ENCODE data around the gene CHN2. TPM values are rescaled to one million over a fixed set of nuclear protein-coding genes. Genes with fewer than 3 reads are reported as not detected.
A peak's percentile ranks its signal among the peaks of the same experiment; 100 is the strongest.

CHN2 gene
- total RNA-seq, 1 experiment from 2014 or later: 18.8 TPM

DNA sequence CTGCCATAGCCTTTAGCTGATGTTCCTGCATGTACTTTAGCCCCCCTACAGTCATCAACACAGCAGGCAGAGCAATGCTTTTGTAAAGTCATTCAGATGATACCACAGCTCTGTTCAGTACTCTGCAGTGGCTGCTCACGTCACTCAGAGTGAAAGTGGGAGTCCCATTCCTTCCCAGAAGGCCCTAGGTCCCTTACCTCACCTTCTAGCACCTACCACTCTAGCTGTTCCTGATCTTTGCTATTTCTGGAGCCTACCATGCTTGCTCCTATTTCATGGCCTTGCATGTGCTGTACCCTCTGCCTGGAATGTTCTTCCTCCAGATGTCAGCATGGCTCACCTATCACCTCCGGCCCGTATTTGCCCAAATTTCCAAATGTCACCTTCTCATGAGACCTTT, 274.7 kb downstream of the CHN2 start:
- ChIA-PET POLR2A (no interaction called here), CTCF (no interaction called here)
- no peak for DNase-seq
- Mint-ChIP-seq H3K27ac (ENCODE audit: unreplicated experiment) (no peak overlapping the region), H3K4me3 (ENCODE audit: unreplicated experiment) (no peak overlapping the region), H3K36me3 (ENCODE audit: insufficient read depth, unreplicated experiment) (no peaks in the 10 kb centered on the region), H3K27me3 (ENCODE audit: insufficient read depth, unreplicated experiment) (no peaks in the 10 kb centered on the region), H3K9me3 (ENCODE audit: unreplicated experiment) (no peaks in the 10 kb centered on the region), H3K4me1 (ENCODE audit: low read depth, unreplicated experiment) (peaks cover 28% of the 10 kb centered on the region)
- H3K36me3 ChIP-seq (ENCODE audit: control insufficient read depth, insufficient read depth, low read length): no peaks in the 10 kb centered on the region
- TF ChIP-seq, protein P1, sequence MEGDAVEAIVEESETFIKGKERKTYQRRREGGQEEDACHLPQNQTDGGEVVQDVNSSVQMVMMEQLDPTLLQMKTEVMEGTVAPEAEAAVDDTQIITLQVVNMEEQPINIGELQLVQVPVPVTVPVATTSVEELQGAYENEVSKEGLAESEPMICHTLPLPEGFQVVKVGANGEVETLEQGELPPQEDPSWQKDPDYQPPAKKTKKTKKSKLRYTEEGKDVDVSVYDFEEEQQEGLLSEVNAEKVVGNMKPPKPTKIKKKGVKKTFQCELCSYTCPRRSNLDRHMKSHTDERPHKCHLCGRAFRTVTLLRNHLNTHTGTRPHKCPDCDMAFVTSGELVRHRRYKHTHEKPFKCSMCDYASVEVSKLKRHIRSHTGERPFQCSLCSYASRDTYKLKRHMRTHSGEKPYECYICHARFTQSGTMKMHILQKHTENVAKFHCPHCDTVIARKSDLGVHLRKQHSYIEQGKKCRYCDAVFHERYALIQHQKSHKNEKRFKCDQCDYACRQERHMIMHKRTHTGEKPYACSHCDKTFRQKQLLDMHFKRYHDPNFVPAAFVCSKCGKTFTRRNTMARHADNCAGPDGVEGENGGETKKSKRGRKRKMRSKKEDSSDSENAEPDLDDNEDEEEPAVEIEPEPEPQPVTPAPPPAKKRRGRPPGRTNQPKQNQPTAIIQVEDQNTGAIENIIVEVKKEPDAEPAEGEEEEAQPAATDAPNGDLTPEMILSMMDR (IDR thresholded peaks at IDR 0.05; ENCODE audit: insufficient read depth in 1 of 2, low read depth in 1 of 2, low read length in 1 of 2, severe bottlenecking in 1 of 2, unreplicated experiment in 1 of 2): no peak
- BruUV-seq (replicated peaks): no TSS peak
- H3K9me3 ChIP-seq: no peaks in the 10 kb centered on the region
- intact Hi-C loops (cut with micrococcal nuclease; ENCODE audit: unreplicated experiment): no loop called here
- no peak overlapping the region for H3K4me3 ChIP-seq (ENCODE audit: low read depth, low read length)
- H3K4me1 ChIP-seq: peaks cover 34% of the 10 kb centered on the region
- H3K27me3 ChIP-seq (replicated peaks; ENCODE audit: control insufficient read depth, insufficient read depth, low read length): no peaks in the 10 kb centered on the region

DNA sequence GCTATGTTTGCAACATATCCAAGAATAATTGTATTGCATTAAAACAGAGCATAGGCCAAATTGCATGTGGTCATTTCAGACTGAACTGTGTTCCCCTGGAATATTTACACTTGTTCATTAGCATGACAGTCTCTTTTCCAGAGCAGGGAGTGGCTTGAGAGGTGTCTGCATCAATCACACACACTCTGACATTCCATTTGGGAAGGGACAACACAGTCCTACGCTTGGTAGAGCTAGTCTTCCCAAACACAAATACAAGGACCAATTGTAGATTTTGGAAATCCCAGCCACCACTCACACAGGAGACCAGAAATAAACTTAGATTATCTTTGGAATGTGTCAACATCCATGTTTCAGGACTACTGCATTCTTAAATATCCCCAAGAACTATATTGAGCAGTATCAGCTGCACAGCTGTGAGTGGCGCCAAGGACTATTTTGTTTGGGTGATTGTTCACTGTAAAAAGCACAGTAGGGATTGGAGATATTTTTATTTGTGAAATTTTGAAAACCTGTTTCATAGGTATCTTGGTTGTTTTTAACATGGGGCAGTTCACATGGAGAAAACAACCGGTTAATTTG, 275.5 kb downstream of the CHN2 start:
- CTCF ChIA-PET: no interaction called here
- TF ChIP-seq, protein P1 (IDR thresholded peaks at IDR 0.05; ENCODE audit: insufficient read depth in 1 of 2, low read depth in 1 of 2, low read length in 1 of 2, severe bottlenecking in 1 of 2, unreplicated experiment in 1 of 2): no peak
- Histone ChIP-seq H3K9me3 (no peaks in the 10 kb centered on the region), H3K27me3 (replicated peaks; ENCODE audit: control insufficient read depth, insufficient read depth, low read length) (no peaks in the 10 kb centered on the region), H3K4me3 (ENCODE audit: low read depth, low read length) (no peak overlapping the region), H3K4me1 (peaks cover 34% of the 10 kb centered on the region), H3K36me3 (ENCODE audit: control insufficient read depth, insufficient read depth, low read length) (no peaks in the 10 kb centered on the region)
- intact Hi-C loops (cut with micrococcal nuclease; ENCODE audit: unreplicated experiment): loop anchor here (5.0 kb wide), 1 partner anchor 92 kb away; the partner anchor contains the start of gene PRR15
- POLR2A ChIA-PET: no interaction called here
- Mint-ChIP-seq H3K27me3 (ENCODE audit: insufficient read depth, unreplicated experiment) (no peaks in the 10 kb centered on the region), H3K36me3 (ENCODE audit: insufficient read depth, unreplicated experiment) (no peaks in the 10 kb centered on the region), H3K4me3 (ENCODE audit: unreplicated experiment) (no peak overlapping the region), H3K27ac (ENCODE audit: unreplicated experiment) (no peak overlapping the region), H3K4me1 (ENCODE audit: low read depth, unreplicated experiment) (peaks cover 28% of the 10 kb centered on the region), H3K9me3 (ENCODE audit: unreplicated experiment) (no peaks in the 10 kb centered on the region)
- BruUV-seq (replicated peaks): no TSS peak
- DNase-seq: no peak

DNA sequence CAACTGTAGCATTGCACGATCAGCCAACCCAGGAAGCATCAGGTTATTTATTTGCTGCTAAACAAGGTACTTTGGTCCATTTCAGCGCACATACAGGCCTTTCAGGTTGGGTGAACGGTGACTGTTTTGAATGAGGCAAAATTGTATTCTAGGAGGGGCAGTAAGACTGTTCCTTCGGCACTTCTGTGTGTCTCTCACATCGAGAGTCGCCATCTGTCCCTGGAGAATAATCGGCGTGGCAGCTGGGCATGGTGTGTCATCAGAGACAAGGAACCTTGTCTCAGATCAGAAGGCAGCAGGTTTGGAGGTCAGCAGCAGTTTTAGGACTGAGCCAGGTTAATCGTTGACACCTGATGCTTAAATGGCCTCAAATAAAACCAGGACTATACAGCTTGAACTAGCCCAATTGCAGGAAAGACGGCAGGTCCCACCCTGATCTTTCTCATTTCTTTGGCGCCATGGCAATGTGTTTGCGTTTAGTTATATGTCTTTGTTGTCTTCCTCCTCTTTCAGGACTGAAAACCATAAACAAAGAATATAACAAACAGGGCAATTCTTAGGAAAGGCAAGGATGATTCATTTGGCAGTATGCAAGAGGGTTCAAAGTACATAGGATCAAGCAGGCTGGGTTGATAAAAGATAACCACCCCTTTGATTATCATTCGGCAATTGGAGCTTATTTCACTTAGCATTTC, 277.0 kb downstream of the CHN2 start:
- peak; percentile 37 to 59 for DNase-seq
- Mint-ChIP-seq H3K9me3 (ENCODE audit: unreplicated experiment) (no peaks in the 10 kb centered on the region), H3K27ac (ENCODE audit: unreplicated experiment) (peak overlapping the region; percentile 16), H3K4me3 (ENCODE audit: unreplicated experiment) (peak overlapping the region; percentile 60), H3K36me3 (ENCODE audit: insufficient read depth, unreplicated experiment) (no peaks in the 10 kb centered on the region), H3K4me1 (ENCODE audit: low read depth, unreplicated experiment) (peaks cover 28% of the 10 kb centered on the region), H3K27me3 (ENCODE audit: insufficient read depth, unreplicated experiment) (no peaks in the 10 kb centered on the region)
- BruUV-seq (replicated peaks): TSS peak; percentile 27
- POLR2A ChIA-PET: interaction anchor here (0.5 kb wide), 1 partner anchor 22 kb away, joined by 3 read pairs; no protein-coding TSS in a partner anchor
- Histone ChIP-seq H3K4me3 (ENCODE audit: low read depth, low read length) (peak overlapping the region; percentile 1; the same call in 1 of the 2 replicates), H3K27me3 (replicated peaks; ENCODE audit: control insufficient read depth, insufficient read depth, low read length) (no peaks in the 10 kb centered on the region), H3K4me1 (peaks cover 34% of the 10 kb centered on the region), H3K36me3 (ENCODE audit: control insufficient read depth, insufficient read depth, low read length) (no peaks in the 10 kb centered on the region), H3K9me3 (no peaks in the 10 kb centered on the region)
- intact Hi-C loops (cut with micrococcal nuclease; ENCODE audit: unreplicated experiment): loop anchor here (5.0 kb wide), 1 partner anchor 91 kb away; the partner anchor contains the start of gene PRR15
- TF ChIP-seq, protein P1 (IDR thresholded peaks at IDR 0.05; ENCODE audit: insufficient read depth in 1 of 2, low read depth in 1 of 2, low read length in 1 of 2, severe bottlenecking in 1 of 2, unreplicated experiment in 1 of 2): no peak
- CTCF ChIA-PET: no interaction called here

Data from Caco-2 (cell line).